ENCODE results near the gene SLC15A4.
"Not testable (repeated sequence)": the region's sequence is repeated elsewhere in the genome, so short reads cannot be mapped to it uniquely, and the experiment has no call there.

The SLC15A4 gene

GRCh38 chr12:128843538-128843937 is 19.8 kb upstream of the SLC15A4 start:
- no peak for DNase-seq

GRCh38 chr12:128842579-128842978 is 18.8 kb upstream of the SLC15A4 start:
- DNase-seq, result no peak

- no peak for DNase-seq
Measured at GRCh38 chr12:128840862-128841468, 17.2 kb upstream of the SLC15A4 start.

GRCh38 chr12:128839885-128840284 is 16.1 kb upstream of the SLC15A4 start:
- not testable (repeated sequence) for DNase-seq

- DNase-seq, result no peak
Measured at GRCh38 chr12:128833418-128833817, 9.7 kb upstream of the SLC15A4 start.

GRCh38 chr12:128830505-128830893 is 6.7 kb upstream of the SLC15A4 start:
- DNase-seq, result no peak

- DNase-seq, result no peak
Measured at GRCh38 chr12:128829861-128830504, 6.2 kb upstream of the SLC15A4 start.

- no peak for DNase-seq
Measured at GRCh38 chr12:128827724-128828123, 4.0 kb upstream of the SLC15A4 start.

GRCh38 chr12:128825835-128826234 is 2.1 kb upstream of the SLC15A4 start:
- peak; percentile 31 for DNase-seq

- peak; percentile 12 for DNase-seq
Measured at GRCh38 chr12:128823216-128823915, 392 bp downstream of the SLC15A4 start.

- peak; percentile 18 for DNase-seq
Measured at GRCh38 chr12:128820723-128821432, 2.9 kb downstream of the SLC15A4 start.

- DNase-seq, result no peak
Measured at GRCh38 chr12:128820253-128820652, 3.5 kb downstream of the SLC15A4 start.

- no peak for DNase-seq
Measured at GRCh38 chr12:128819293-128820144, 4.2 kb downstream of the SLC15A4 start.

- DNase-seq, result no peak
Measured at GRCh38 chr12:128818065-128819022, 5.4 kb downstream of the SLC15A4 start.

- peak; percentile 9 for DNase-seq
Measured at GRCh38 chr12:128817111-128818015, 6.4 kb downstream of the SLC15A4 start.

GRCh38 chr12:128816643-128816920 is 7.2 kb downstream of the SLC15A4 start:
- no peak for DNase-seq

- no peak for DNase-seq
Measured at GRCh38 chr12:128815779-128816642, 7.7 kb downstream of the SLC15A4 start.

GRCh38 chr12:128814411-128815261 is 9.1 kb downstream of the SLC15A4 start:
- no peak for DNase-seq

GRCh38 chr12:128813883-128814282 is 9.9 kb downstream of the SLC15A4 start:
- DNase-seq, result no peak

All from NCI-H2029 treated with DMSO at 0.1 percent for 48 hours (cell line).